SK-N-MC (cell line): Measurements from ENCODE around the gene POLR1A.

Experiments
- EZH2 ChIP-seq: fragments of 200-600 bp; sonication (generic); IDR thresholded peaks from one replicate; pipeline ENCODE4 v1.6.1; 2017; ENCODE audit warnings: antibody characterized with exemption
- POLR2AphosphoS5 ChIP-seq: IDR thresholded peaks from 2 replicates; pipeline ENCODE4 v1.6.1; 2012; ENCODE audit warnings: mild to moderate bottlenecking, low read depth, low read length, borderline replicate concordance

DNA sequence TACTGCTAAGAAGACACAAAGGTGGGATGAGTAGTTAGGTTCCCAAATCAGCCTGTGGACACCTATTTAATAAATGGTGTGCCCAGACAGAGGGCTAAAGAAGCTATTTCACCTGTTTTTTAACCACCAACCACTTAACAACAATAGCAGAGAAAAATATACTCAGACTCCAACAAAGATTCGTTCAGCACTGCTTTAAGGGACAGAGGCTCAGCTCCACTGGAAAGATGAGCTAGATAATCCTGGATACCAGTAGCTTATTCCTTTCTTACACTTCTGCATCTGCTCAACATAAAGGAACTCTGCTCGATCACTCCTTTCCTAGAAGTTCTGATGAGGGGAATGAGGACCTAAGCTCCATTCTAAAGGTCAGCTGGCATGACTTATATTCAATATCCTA, 44.8 kb upstream of the POLR1A start:
- TF ChIP-seq POLR2AphosphoS5 (no peak), EZH2 (no peak)
